DND-41 (cell line): ENCODE data around the gene FTL.

Source experiments
- EZH2 ChIP-seq: IDR thresholded peaks from 3 replicates; pipeline ENCODE4 v1.6.1; 2012; ENCODE audit warnings: borderline replicate concordance, low read depth, mild to moderate bottlenecking, moderate library complexity, low read length, inconsistent platforms; ENCODE audit not compliant: severe bottlenecking
- TF ChIP-seq, protein P1 (sequence below): IDR thresholded peaks from 2 replicates; pipeline ENCODE4 v1.5.1; 2012; ENCODE audit warnings: borderline replicate concordance, low read length, moderate library complexity, mild to moderate bottlenecking; ENCODE audit not compliant: poor library complexity, severe bottlenecking; ENCODE audit errors: extremely low read depth

GRCh38 chr19:48967346-48968178 is 2.5 kb downstream of the FTL start:
- TF ChIP-seq, protein P1, sequence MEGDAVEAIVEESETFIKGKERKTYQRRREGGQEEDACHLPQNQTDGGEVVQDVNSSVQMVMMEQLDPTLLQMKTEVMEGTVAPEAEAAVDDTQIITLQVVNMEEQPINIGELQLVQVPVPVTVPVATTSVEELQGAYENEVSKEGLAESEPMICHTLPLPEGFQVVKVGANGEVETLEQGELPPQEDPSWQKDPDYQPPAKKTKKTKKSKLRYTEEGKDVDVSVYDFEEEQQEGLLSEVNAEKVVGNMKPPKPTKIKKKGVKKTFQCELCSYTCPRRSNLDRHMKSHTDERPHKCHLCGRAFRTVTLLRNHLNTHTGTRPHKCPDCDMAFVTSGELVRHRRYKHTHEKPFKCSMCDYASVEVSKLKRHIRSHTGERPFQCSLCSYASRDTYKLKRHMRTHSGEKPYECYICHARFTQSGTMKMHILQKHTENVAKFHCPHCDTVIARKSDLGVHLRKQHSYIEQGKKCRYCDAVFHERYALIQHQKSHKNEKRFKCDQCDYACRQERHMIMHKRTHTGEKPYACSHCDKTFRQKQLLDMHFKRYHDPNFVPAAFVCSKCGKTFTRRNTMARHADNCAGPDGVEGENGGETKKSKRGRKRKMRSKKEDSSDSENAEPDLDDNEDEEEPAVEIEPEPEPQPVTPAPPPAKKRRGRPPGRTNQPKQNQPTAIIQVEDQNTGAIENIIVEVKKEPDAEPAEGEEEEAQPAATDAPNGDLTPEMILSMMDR: no peak
- no peak for TF ChIP-seq EZH2
